Osteocyte (in vitro differentiated cells): ENCODE measurements around the gene GSTCD. TPM values are rescaled to one million over a fixed set of nuclear protein-coding genes. Genes with fewer than 3 reads are reported as not detected.
A peak's percentile ranks its signal among the peaks of the same experiment; 100 is the strongest.

Experiments used
- DNase-seq: peaks from one replicate; pipeline ENCODE4 v3.0.0; 2021; ENCODE audit warnings: mixed read lengths; ENCODE audit not compliant: unreplicated experiment; ENCODE audit errors: extremely low spot score
- H3K27ac Mint-ChIP-seq: one replicate; pipeline ENCODE4 v1.8.0; 2021; ENCODE audit warnings: mild to moderate bottlenecking, mixed read lengths; ENCODE audit not compliant: unreplicated experiment
- H3K27me3 Mint-ChIP-seq: one replicate; pipeline ENCODE4 v1.8.0; 2021; ENCODE audit warnings: mixed read lengths; ENCODE audit not compliant: unreplicated experiment
- H3K36me3 Mint-ChIP-seq: one replicate; pipeline ENCODE4 v1.8.0; 2021; ENCODE audit warnings: mixed read lengths; ENCODE audit not compliant: unreplicated experiment
- H3K4me1 Mint-ChIP-seq: one replicate; pipeline ENCODE4 v1.8.0; 2021; ENCODE audit warnings: mixed read lengths; ENCODE audit not compliant: unreplicated experiment
- H3K4me3 Mint-ChIP-seq: one replicate; pipeline ENCODE4 v1.8.0; 2021; ENCODE audit warnings: mild to moderate bottlenecking, moderate library complexity, mixed read lengths; ENCODE audit not compliant: unreplicated experiment
- H3K9me3 Mint-ChIP-seq: one replicate; pipeline ENCODE4 v1.8.0; 2021; ENCODE audit warnings: mixed read lengths; ENCODE audit not compliant: unreplicated experiment
- CTCF ChIP-seq: fragments of 200-600 bp; sonication (generic); IDR thresholded peaks from 2 replicates; pipeline ENCODE4 v1.5.0; 2021; ENCODE audit warnings: antibody characterized with exemption, mild to moderate bottlenecking, moderate library complexity
- total RNA-seq: library from RNA; stranded (reverse); gene quantifications from 2 replicates; pipeline ENCODE4 v1.2.1, GENCODE V29; 2021

Gene GSTCD
- total RNA-seq, 1 donor from 2014 or later = 8.1 TPM

- TF ChIP-seq CTCF = no peak
- Mint-ChIP-seq H3K4me3 (peak overlapping the region; percentile 99), H3K27ac (peak overlapping the region; percentile 99), H3K4me1 (peaks cover 22% of the 10 kb centered on the region), H3K36me3 (peaks cover 5% of the 10 kb centered on the region), H3K27me3 (no peaks in the 10 kb centered on the region), H3K9me3 (no peaks in the 10 kb centered on the region)
- DNase-seq = no peak
These were observed 803 bp upstream of the GSTCD start for GRCh38 chr4:105707782-105708180.

- no peak for DNase-seq
- Mint-ChIP-seq H3K9me3 (no peaks in the 10 kb centered on the region), H3K36me3 (peaks cover 5% of the 10 kb centered on the region), H3K4me3 (peak overlapping the region; percentile 99), H3K4me1 (peaks cover 25% of the 10 kb centered on the region), H3K27me3 (no peaks in the 10 kb centered on the region), H3K27ac (peak overlapping the region; percentile 99)
- no peak for TF ChIP-seq CTCF
These were observed 482 bp downstream of the GSTCD start for GRCh38 chr4:105709081-105709450.

- H3K4me1 Mint-ChIP-seq = peaks cover 26% of the 10 kb centered on the region
These were observed 1.5 kb downstream of the GSTCD start for GRCh38 chr4:105710012-105710600.

GRCh38 chr4:105710678-105711077 lies 2.1 kb downstream of the GSTCD start:
- Mint-ChIP-seq H3K9me3 (no peaks in the 10 kb centered on the region), H3K27ac (no peak overlapping the region), H3K27me3 (no peaks in the 10 kb centered on the region), H3K4me1 (peaks cover 26% of the 10 kb centered on the region), H3K4me3 (no peak overlapping the region), H3K36me3 (peaks cover 5% of the 10 kb centered on the region)
- no peak for DNase-seq
- no peak for TF ChIP-seq CTCF

More at GRCh38 chr4:105710012-105710600, 1.5 kb downstream of the GSTCD start:
- TF ChIP-seq CTCF = no peak
- Mint-ChIP-seq H3K27me3 (no peaks in the 10 kb centered on the region), H3K4me3 (peak overlapping the region; percentile 99), H3K9me3 (no peaks in the 10 kb centered on the region), H3K27ac (no peak overlapping the region), H3K36me3 (peaks cover 5% of the 10 kb centered on the region)
- no peak for DNase-seq

GRCh38 chr4:105712766-105713165 lies 4.2 kb downstream of the GSTCD start:
- Mint-ChIP-seq H3K27me3 (no peaks in the 10 kb centered on the region), H3K36me3 (no peaks in the 10 kb centered on the region), H3K9me3 (no peaks in the 10 kb centered on the region), H3K27ac (no peak overlapping the region), H3K4me3 (no peak overlapping the region), H3K4me1 (peaks cover 15% of the 10 kb centered on the region)
- DNase-seq = no peak
- TF ChIP-seq CTCF = no peak
